GM12878 (cell line): Measurements from ENCODE around the gene GPR151. TPM values are rescaled to one million over a fixed set of nuclear protein-coding genes. Genes with fewer than 3 reads are reported as not detected.

Experiments
- ATAC-seq: fragments of 200-7000 bp; cut with Tn5 transposase; 3 replicates; pipeline ENCODE4 v1.9.1; 2020; ENCODE audit warnings: mild to moderate bottlenecking, moderate library complexity
- BruUV-seq: library from RNA; stranded (reverse); fragments of 400-500 nt; replicated peaks from 2 replicates; lab custom pipeline; 2021; lab: Mats Ljungman, UMichigan
- CTCF ChIA-PET: fragments of 300-600 bp; sonication (Branson Sonifier 250); formaldehyde crosslinking; extraction: SDS; loops from one replicate; lab custom pipeline; 2021; ENCODE audit warnings: inconsistent platforms; lab: Yijun Ruan, JAX
- POLR2A ChIA-PET: fragments of 350-600 bp; formaldehyde crosslinking; extraction: SDS; loops from one replicate; lab custom pipeline; 2021; ENCODE audit warnings: inconsistent platforms; lab: Charles Lee
- RAD21 ChIA-PET: fragments of 300-600 bp; sonication (Branson Sonifier 250); formaldehyde crosslinking; loops from one replicate; lab custom pipeline; 2023; ENCODE audit warnings: antibody characterized with exemption; ENCODE audit not compliant: unreplicated experiment; lab: Charles Lee
- SMC1A ChIA-PET: fragments of 300-600 bp; sonication (Branson Sonifier 250); formaldehyde crosslinking; loops from one replicate; lab custom pipeline; 2023; ENCODE audit not compliant: unreplicated experiment, uncharacterized antibody; lab: Charles Lee
- DNase-seq: peaks from one replicate; pipeline ENCODE4 v3.0.0-alpha.2; 2011; ENCODE audit warnings: low read depth, low spot score
- FAIRE-seq: peaks from 3 replicates; lab custom pipeline; 2011; peaks lifted over from hg19 to GRCh38; lab: Jason Lieb, UNC
- H2AFZ ChIP-seq: 2 replicates; pipeline ENCODE4 v1.6.0; 2011; ENCODE audit warnings: low read depth, low read length, control low read depth; ENCODE audit not compliant: control insufficient read depth
- H3K27ac ChIP-seq: 2 replicates; pipeline ENCODE4 v1.5.1; 2011; ENCODE audit warnings: control low read depth; ENCODE audit not compliant: control insufficient read depth, insufficient read depth
- H3K27me3 ChIP-seq, 2 experiments: replicated peaks in 1 of 2; 2 replicates each; pipeline versions ENCODE4 v1.6.0 to v1.6.1; 2011; ENCODE audit warnings: low read length in 1 of 2; ENCODE audit not compliant: control insufficient read depth in 2 of 2, insufficient read depth in 2 of 2
- H3K36me3 ChIP-seq, 2 experiments: 2 replicates each; pipeline ENCODE4 v1.5.1; 2011; ENCODE audit warnings: low read length in 1 of 2; ENCODE audit not compliant: control insufficient read depth in 2 of 2, insufficient read depth in 2 of 2
- H3K4me1 ChIP-seq: 2 replicates; pipeline ENCODE4 v1.6.1; 2011; ENCODE audit warnings: mild to moderate bottlenecking, low read length, moderate library complexity, mixed read lengths; ENCODE audit not compliant: control insufficient read depth, insufficient read depth
- H3K4me2 ChIP-seq: 2 replicates; pipeline ENCODE4 v1.6.0; 2011; ENCODE audit warnings: control low read depth; ENCODE audit not compliant: control insufficient read depth, insufficient read depth
- H3K4me3 ChIP-seq: fragments of 200-600 bp; sonication (generic); 2 replicates; pipeline ENCODE4 v1.5.1; 2016
- H3K79me2 ChIP-seq: 2 replicates; pipeline ENCODE4 v1.6.0; 2011; ENCODE audit warnings: low read length; ENCODE audit not compliant: control insufficient read depth, insufficient read depth
- H3K9ac ChIP-seq: 2 replicates; pipeline ENCODE4 v1.8.0; 2011; ENCODE audit warnings: low read length, control low read depth, mixed read lengths; ENCODE audit not compliant: control insufficient read depth, insufficient read depth
- H3K9me3 ChIP-seq: replicated peaks from 3 replicates; pipeline ENCODE4 v1.5.1; 2011; ENCODE audit warnings: mild to moderate bottlenecking, low read length; ENCODE audit not compliant: control insufficient read depth, insufficient read depth
- H4K20me1 ChIP-seq: 2 replicates; pipeline ENCODE4 v1.6.0; 2011; ENCODE audit not compliant: control insufficient read depth, insufficient read depth
- CTCF ChIP-seq, 3 experiments: IDR thresholded peaks in 2 of 3; conservative IDR thresholded peaks in 1 of 3; 2 replicates each; pipeline ENCODE4 v1.5.1; 2011; ENCODE audit warnings: low read depth in 3 of 3, low read length in 3 of 3, mild to moderate bottlenecking in 3 of 3, control low read depth in 2 of 3, moderate library complexity in 2 of 3, inconsistent platforms in 1 of 3, mixed read lengths in 1 of 3; ENCODE audit not compliant: control insufficient read depth in 2 of 3, insufficient read depth in 1 of 3; ENCODE audit errors: extremely low read depth in 1 of 3
- JUNB ChIP-seq: IDR thresholded peaks from 2 replicates; pipeline ENCODE4 v1.6.1; 2016; ENCODE audit warnings: antibody characterized with exemption, mild to moderate bottlenecking
- RAD21 ChIP-seq: IDR thresholded peaks from 2 replicates; pipeline ENCODE4 v1.6.1; 2011; ENCODE audit warnings: mild to moderate bottlenecking, low read depth, low read length, moderate library complexity; ENCODE audit not compliant: insufficient read depth
- SMC3 ChIP-seq: IDR thresholded peaks from 2 replicates; pipeline ENCODE4 v1.6.1; 2011; ENCODE audit warnings: low read length, improper control_type of control experiment, borderline replicate concordance
- WRNIP1 ChIP-seq: IDR thresholded peaks from 2 replicates; pipeline ENCODE4 v1.6.1; 2011; ENCODE audit warnings: low read depth, low read length, improper control_type of control experiment, borderline replicate concordance
- YY1 ChIP-seq: IDR thresholded peaks from 2 replicates; pipeline ENCODE4 v1.6.1; 2011; ENCODE audit warnings: low read depth, mild to moderate bottlenecking, low read length
- WGBS: methylation state at CpG from one replicate; pipeline ENCODE4 v1.1.6; 2016; ENCODE audit warnings: low lambda C conversion rate; ENCODE audit not compliant: insufficient replicate concordance, insufficient coverage; ENCODE audit errors: missing lambda C conversion rate; 5-methylcytosine and 5-hydroxymethylcytosine counted together
- in situ Hi-C: fragments of 300-500 bp; cut with MboI; formaldehyde crosslinking; loops from 9 replicates; pipeline ENCODE4 v1.14.3; 2018; ENCODE audit warnings: mixed read lengths
- intact Hi-C: fragments of 100-400 bp; cut with micrococcal nuclease; formaldehyde crosslinking; loops from one replicate; pipeline ENCODE4 v1.14.2; 2022; ENCODE audit not compliant: unreplicated experiment
- polyA plus RNA-seq, 11 experiments: library from polyadenylated mRNA; depleted of rRNA in 4 of 11; unstranded in 6 of 11; stranded (reverse) in 5 of 11; fragments of >200 nt; fragmentation: Nextera tagmentation in 4 of 11; fragmentation: Illumina TruSeq in 1 of 11; extraction: Ambion mirVana in 4 of 11; extraction: Trizol in 1 of 11; gene quantifications; 1 replicate in 1 of 11; 2 replicates in 10 of 11; pipeline versions ENCODE4 v1.2.1 to v1.2.3, GENCODE V29; 2011 to 2016; ENCODE audit warnings: inconsistent platforms in 2 of 11, missing spikeins in 2 of 11, low read depth in 1 of 11
- total RNA-seq, 4 experiments: library from RNA; depleted of rRNA in 3 of 4; stranded (reverse); fragments of >200 nt in 3 of 4; fragmentation: Illumina TruSeq in 1 of 4; extraction: Trizol in 1 of 4; gene quantifications; 2 replicates each; pipeline versions ENCODE4 v1.2.1 to v1.2.3, GENCODE V29; 2013 to 2021
- TF ChIP-seq, protein P1 (sequence below): fragments of 450-650 bp; IDR thresholded peaks from 2 replicates; pipeline ENCODE4 v1.6.1; 2014; ENCODE audit warnings: mild to moderate bottlenecking

Gene GPR151
- total and polyA plus RNA-seq, 10 of the 15 experiments (the other 5 are each of a cell fraction or from before 2014, with no cell fraction given) = 0.11 TPM; not detected in 9

DNA sequence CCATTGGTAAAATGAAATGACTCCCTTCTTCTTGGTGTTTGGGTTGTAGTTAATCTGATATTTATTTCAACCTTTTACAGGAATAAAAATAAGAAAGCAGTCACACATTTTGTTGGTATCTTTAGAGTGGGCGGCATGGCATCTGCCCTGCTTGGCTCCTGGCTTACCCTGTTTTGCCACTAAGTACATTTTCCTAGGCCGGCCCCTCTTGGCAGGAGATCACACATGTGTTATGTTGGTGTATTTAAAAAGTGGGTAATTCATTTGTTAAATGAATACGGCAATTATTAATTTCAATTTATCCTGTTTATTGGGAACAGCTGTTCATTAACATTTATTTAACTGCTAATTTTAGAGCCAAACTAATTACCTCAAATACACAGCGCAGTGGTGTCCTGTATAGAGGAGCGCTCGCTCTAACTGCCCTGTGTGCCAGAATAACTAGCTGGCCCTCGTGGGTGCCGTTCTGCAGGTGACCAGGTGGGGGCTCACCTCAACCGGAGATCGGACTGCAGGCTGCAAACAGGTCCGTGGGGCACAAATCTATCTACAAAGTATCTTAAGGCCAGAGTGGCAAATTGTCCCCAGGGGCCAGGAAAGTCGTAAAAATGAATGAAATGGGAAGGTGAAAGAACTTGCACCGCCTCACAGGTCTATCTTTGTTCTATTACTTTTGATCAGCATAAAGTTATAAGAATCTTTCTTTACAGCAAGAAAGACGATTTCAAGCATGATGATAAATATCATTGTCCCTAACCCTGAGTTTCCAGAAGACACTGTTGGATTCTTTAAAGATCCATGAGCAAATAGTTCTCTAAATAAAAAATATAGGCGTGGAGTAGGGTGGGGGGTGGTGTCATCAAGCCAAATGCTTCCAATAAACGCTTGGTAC, 26.2 kb upstream of the GPR151 start:
- peak; percentile 84 for FAIRE-seq
- Histone ChIP-seq H3K27ac (no peak overlapping the region), H3K4me1 (no peaks in the 10 kb centered on the region), H4K20me1 (no peaks in the 10 kb centered on the region), H3K27me3 (no peaks in the 10 kb centered on the region), H3K36me3 (no peaks in the 10 kb centered on the region), H3K9me3 (no peaks in the 10 kb centered on the region), H3K79me2 (no peaks in the 10 kb centered on the region), H2AFZ (no peak overlapping the region), H3K4me3 (no peak overlapping the region), H3K4me2 (no peak overlapping the region), H3K9ac (no peak overlapping the region)
- ChIA-PET RAD21 (interaction anchor here (0.5 to 2.8 kb wide), 6 partner anchors 9 to 647 kb away, joined by 3 to 33 read pairs (median 7); no protein-coding TSS in a partner anchor), POLR2A (no interaction called here), SMC1A (interaction anchor here (0.6 to 3.1 kb wide), 10 partner anchors 9 to 647 kb away, joined by 3 to 31 read pairs (median 4); partner anchors contain the start of gene GPR151), CTCF (interaction anchor here (0.9 to 6.4 kb wide), 14 partner anchors 10 to 811 kb away, joined by 3 to 80 read pairs (median 6); no protein-coding TSS in a partner anchor)
- intact Hi-C loops (loop anchor here (1.0 to 5.0 kb wide), 3 partner anchors 80 to 424 kb away; no protein-coding TSS in a partner anchor), in situ Hi-C loops (loop anchor here (5.0 kb wide), 2 partner anchors 425 to 645 kb away; no protein-coding TSS in a partner anchor)
- no TSS peak for BruUV-seq
- WGBS = 22% methylated on average over 16 of the region's 16 CpGs
- TF ChIP-seq RAD21 (peak; percentile 86), CTCF (IDR thresholded peaks at IDR 0.05 in 2 of 3, conservative IDR thresholded peaks at IDR 0.05 in 1 of 3; ENCODE audit: control insufficient read depth in 2 of 3, extremely low read depth in 1 of 3, insufficient read depth in 1 of 3, low read depth in 3 of 3, low read length in 3 of 3) (peak; percentile 78 to 90 (median 83)), WRNIP1 (no peak), SMC3 (peak; percentile 61; the same call in 1 of the 2 replicates), YY1 (0 out of 2 replicates have a peak, but pooled peaks have one; percentile 37), JUNB (no peak)
- TF ChIP-seq, protein P1, sequence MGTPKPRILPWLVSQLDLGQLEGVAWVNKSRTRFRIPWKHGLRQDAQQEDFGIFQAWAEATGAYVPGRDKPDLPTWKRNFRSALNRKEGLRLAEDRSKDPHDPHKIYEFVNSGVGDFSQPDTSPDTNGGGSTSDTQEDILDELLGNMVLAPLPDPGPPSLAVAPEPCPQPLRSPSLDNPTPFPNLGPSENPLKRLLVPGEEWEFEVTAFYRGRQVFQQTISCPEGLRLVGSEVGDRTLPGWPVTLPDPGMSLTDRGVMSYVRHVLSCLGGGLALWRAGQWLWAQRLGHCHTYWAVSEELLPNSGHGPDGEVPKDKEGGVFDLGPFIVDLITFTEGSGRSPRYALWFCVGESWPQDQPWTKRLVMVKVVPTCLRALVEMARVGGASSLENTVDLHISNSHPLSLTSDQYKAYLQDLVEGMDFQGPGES = no peak
- peak; percentile 100 for ATAC-seq
- DNase-seq = no peak
